Activated CD8-positive, alpha-beta memory T cell treated with anti-CD3 and anti-CD28 coated beads, Interleukin-2, amount 50 U/mL, for 24 hours (primary cell): ENCODE results near the gene MGST2.

Experiments used
- DNase-seq: peaks from one replicate; pipeline ENCODE4 v3.0.0-alpha.2; 2020; ENCODE audit errors: extremely low read depth

MGST2 gene

DNA sequence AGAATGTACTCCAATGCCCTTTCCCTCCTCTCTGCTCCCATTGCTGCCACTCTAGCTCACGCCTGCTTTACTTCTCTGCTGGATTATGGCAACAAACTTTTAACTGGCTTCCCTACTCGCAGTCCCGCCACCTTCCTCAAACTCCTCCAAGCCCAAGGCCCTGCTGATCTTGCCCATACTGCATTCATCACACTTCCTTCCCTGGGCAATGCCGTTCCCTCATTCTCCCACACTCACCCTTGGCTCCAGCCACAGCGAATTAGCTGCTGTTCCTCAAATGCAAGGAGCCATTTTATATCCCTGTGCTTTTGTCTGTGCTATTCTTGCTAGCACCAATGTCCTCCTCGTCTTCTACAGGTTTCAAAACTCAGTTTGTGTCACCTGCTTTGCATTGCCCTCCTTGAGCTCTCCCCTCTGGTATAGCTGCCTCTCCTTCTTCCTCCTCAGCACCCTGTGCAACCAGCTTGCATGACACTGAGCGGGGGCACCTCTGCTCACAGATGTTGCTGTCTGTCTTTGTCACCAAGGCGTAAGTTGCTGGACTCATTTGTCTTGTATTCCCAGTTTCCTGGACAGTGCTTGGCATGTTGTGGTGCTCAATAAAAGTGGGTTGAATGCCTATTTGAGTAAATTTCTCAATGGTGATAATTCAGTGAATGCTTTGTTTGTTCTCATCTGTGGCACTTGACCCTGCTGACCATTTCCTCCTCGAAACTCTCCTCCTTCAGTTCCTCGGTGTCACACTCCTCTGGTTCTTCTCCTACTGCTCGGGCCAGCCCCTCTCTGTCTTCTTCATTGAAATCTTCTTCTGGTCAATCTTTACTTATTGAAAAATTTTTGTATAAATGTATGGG is 22.4 kb upstream of the MGST2 start:
- DNase-seq, result no peak

- no peak for DNase-seq
These were observed 20.2 kb upstream of the MGST2 start for GRCh38 chr4:139645458-139645857.

DNA sequence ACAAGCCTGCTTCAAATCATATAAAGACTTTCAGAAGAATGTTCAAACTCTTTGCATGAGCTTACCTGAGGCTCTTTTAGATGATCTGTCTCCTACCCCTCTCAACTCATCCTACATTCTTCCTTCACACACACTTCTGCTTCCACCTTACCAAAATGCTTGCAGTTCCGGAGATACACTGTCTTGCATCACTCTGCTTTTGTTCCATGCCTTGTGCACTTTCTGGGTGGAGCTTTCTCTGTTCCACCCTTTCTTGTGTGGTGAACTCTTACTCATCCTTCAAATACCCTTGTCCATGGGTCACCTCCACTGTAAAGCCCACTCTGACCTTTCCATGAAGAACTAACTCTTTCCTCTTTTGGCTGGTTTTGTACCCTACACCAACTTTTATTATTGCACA is 18.4 kb upstream of the MGST2 start:
- no peak for DNase-seq

GRCh38 chr4:139647952-139648351 is 17.7 kb upstream of the MGST2 start:
- no peak for DNase-seq

- DNase-seq, result peak; percentile 29
These were observed 14.1 kb upstream of the MGST2 start for GRCh38 chr4:139651282-139652194.

GRCh38 chr4:139654516-139654915 is 11.1 kb upstream of the MGST2 start:
- DNase-seq, result no peak

GRCh38 chr4:139655116-139655515 is 10.5 kb upstream of the MGST2 start:
- no peak for DNase-seq

- no peak for DNase-seq
These were observed 8.8 kb upstream of the MGST2 start for GRCh38 chr4:139656614-139657486.

DNA sequence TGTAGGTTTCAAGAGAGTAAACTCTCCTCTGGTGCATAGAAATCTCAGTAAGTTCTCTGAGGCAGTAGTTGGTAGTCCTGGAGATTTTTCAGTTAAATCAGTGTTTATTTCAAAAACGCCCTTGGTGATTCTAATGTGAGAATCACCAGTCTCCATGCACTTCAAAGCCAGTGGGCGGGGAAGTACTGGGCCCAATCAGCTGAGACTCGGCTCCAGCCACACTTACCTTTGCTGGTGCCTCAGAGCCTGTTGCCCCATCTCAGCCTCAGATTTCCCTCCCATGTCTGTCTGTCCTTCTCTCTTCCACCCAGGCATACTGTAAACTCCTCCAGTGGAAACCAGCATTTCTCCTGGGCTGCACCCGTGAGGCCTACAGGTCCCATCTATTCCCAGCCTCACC is 7.4 kb upstream of the MGST2 start:
- no peak for DNase-seq

DNA sequence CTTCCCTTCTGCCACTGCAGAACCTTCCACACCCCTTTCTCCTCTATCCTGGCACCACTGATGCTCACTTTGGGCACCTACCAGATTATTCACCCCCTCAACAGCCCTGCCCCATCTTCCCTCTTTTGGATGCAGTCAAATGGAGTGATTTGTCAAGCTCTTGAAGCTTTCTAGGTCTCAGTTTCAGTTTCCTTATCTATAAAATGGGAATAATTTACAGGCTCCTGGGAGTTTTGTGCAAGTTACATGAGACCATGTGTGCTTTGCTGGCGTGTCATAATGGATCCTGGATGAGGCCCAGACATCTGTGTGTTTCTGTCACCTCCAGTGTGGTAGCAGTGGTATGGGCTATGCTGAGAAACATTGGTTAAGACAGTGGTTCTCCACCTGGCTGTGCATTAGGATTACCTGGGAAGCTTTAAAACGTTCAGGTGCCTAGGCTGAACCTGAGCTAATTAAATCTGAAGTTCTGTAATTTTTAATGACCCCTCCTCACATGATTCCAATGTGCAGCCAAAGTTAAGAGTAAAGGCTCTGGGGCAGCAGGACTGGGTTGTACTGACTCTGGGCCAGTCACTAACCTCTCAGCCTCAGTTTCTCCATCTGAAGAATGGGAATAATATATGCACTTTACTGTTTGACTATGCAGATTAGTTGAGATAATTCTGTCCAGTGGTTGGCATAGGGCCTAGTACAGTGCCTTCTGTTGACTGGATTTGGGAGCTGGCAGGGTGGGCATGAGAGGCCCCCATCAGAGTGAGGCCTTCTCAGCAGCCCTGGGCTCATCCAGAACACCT is 6.8 kb upstream of the MGST2 start:
- DNase-seq, result no peak

DNA sequence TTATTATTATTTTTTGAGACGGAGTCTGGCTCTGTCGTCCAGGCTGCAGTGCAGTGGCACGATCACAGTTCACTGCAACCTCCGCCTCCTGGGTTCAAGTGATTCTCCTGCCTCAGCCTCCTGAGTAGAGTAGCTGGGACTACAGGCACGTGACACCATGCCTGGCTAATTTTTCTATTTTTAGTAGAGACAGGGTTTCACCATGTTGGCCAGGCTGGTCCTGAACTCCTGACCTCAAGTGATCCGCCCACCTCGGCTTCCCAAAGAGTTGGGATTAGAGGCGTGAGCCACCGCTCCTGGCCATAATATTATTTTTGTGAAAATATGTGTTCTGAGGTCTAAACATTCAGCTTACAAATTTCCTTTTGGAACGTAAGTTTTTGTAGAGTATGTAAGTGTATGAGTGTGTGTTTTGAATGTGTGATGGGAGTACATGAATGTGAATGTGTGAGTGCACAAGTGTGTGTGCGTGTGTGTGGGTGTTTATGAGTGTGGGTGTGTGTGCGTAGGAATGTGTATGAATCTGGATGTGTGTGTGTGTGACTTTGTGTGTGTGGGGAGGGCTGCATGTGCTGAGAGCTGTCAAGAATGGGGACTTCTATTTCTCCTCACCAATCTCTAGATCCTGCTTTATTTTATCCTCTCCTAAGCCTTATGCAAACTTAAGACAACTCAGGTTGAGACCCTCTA is 5.7 kb upstream of the MGST2 start:
- no peak for DNase-seq

- no peak for DNase-seq
These were observed 5.0 kb upstream of the MGST2 start for GRCh38 chr4:139660568-139661043.

DNA sequence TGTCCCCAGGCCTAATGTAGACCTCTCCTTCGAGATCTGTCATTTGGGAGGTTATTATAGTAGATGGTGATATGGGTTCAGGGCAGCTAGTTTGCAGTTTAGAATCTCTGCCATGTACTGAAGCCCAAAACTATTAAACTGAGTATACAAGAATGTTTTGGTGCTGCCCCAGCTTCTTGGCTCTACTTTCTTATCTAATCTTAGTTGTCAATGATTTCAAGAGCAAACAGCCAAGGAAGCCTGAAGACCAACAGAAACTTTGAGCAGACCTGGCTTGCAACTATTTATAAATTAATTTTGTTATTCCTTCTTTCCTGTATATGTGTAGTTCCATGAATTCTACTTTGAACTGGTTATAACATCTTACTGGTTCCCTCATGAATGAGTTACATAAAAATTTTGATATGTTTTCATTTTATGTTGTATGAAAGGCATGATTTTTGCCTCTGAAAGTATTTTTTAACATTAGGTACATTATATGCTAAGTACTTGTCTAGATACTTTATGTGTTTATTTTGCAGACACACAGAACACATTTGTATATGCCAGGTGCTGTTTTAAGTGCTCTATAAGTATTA is 2.0 kb upstream of the MGST2 start:
- DNase-seq, result no peak

DNA sequence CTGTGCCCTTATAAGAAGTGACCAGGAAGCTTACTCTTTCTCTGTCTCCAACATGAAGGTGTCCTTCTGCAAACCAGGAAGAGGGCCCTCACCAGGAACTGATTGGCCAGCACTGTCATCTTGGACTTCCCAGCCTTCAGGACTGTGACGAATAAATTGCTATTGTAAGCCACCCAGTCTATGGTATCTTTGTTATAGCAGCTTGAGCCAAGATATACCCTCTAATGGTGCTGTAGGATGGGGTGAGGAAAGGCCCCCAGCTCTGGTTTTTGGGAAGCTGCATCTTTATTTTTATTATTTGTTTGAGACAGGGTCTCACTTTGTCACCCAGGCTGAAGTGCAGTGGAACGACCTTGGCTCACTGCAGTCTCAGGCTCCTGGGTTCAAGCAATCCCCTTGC is 1.2 kb upstream of the MGST2 start:
- no peak for DNase-seq

- DNase-seq, result no peak
These were observed 435 bp upstream of the MGST2 start for GRCh38 chr4:139665079-139665689.

- no peak for DNase-seq
These were observed 1.2 kb downstream of the MGST2 start for GRCh38 chr4:139666735-139667281.

DNA sequence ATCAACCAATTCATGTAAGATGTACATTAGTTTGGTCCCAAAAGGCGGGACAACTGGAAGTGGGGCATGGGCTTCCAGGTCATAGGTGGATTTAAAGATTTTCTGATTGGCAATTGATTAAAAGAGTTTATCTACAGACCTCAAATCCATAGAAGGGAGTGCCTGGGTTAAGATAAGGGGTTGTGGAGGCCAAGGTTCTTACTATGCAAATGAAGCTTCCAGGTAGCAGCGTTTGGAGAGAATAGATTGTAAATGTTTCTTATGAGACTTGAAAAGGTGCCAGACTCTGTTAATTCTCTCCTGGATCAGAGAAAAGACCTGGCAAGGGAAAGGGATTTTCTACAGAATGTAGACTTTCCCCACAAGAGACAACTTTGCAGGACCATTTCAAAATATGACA is 2.4 kb downstream of the MGST2 start:
- no peak for DNase-seq

DNA sequence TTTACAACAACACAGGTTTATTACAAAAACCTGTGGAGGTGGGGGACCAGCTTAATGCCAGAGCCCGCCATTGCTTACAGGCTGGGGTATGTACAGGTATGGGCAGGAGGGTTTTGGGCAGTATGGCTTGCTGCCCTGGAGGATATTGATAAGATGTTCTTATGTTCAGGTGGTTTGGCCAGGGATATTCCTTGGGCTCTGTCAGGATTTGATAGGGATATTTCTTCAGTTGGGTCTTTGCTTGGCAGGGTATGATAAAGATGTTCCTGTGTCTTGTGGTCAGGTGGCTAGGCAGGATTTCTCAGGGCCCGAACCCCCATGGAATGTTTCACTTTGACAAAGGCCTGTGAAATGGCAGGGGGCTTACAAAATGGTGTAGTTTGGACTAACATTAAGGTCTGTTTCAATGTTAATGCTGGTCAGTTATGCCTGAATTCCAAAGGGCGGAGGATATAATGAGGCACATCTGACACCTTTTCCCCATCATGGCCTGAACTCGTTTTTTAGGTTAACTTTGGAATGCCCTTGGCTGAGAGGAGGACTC is 3.1 kb downstream of the MGST2 start:
- DNase-seq, result no peak

DNA sequence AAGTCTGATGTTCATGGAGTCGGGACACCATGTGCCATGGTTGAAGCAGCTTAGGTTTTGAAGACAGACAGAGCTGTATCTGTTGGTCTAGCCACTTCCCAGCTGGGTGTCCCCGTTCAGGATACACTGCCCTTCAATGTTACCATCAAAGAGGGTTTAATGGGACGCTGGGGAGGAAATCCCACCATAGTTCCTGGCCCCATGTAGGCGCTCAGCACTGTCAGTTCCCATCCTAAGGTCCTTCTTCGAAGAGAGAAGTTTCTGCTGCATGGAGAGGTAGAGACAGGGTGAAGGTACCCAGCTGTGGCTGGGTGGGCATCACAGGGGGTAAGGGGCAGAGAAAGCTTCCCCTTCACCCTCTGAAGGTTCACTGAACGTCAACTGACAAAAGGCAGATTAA is 3.7 kb downstream of the MGST2 start:
- DNase-seq, result no peak
